ENCODE measurements around the gene LRRFIP2. TPM values are rescaled to one million over a fixed set of nuclear protein-coding genes. Genes with fewer than 3 reads are reported as not detected.

The LRRFIP2 gene
- total and polyA plus RNA-seq, 2 of the 4 experiments (the other 2 are of a cell fraction), result 20.6 to 31.0 TPM

DNA sequence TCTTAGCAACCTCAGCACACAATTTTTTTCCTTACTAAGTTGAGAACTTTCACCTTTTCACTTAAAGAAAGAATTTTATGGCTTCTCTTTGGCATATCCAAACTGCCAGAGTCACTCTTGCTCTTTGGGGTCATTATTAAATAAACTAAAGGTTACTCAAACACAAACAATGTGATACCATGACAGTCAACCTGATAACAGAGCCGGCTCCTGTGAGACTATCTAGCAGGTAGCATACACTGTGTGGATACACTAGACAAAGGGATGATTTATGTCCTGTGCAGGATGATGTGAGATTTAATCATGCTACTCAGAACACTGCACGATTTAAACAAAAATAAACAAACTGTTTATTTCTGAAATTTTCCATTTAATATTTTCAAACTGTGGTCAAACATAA, 35.6 kb downstream of the LRRFIP2 start:
- H3K4me3 ChIP-seq (ENCODE audit: insufficient read depth, low read depth, low read length), result no peak overlapping the region
- in situ Hi-C loops (cut with MboI; ENCODE audit: low sequenced_read_pairs) (no loop called here), dilution Hi-C loops (cut with HindIII; ENCODE audit: low sequenced_read_pairs, unreplicated experiment) (no loop called here), intact Hi-C loops (cut with micrococcal nuclease) (no loop called here)
- POLR2A ChIA-PET (ENCODE audit: unreplicated experiment), result interaction anchor here (0.6 kb wide), 1 partner anchor 180 kb away, joined by 3 read pairs; no protein-coding TSS in a partner anchor
- peaks cover 6% of the 10 kb centered on the region for H3K4me1 ChIP-seq (ENCODE audit: control insufficient read depth, insufficient read depth, low read length)
- H3K4ac ChIP-seq (ENCODE audit: low read depth, low read length), result no peak overlapping the region
- ATAC-seq (ENCODE audit: low read depth) (peak; percentile 50), DNase-seq (peak; percentile 11)
- no peak overlapping the region for H4K5ac ChIP-seq (ENCODE audit: low read depth, low read length)
- BruUV-seq (replicated peaks), result no TSS peak
- no peak overlapping the region for H3K56ac ChIP-seq (ENCODE audit: extremely low read depth, insufficient read depth, low read length)
- peaks cover 12% of the 10 kb centered on the region for H3K36me3 ChIP-seq (ENCODE audit: control insufficient read depth, insufficient read depth, low read length)
- H3K18ac ChIP-seq (ENCODE audit: low read depth, low read length), result no peak overlapping the region
- H3K9me3 ChIP-seq (ENCODE audit: control insufficient read depth, insufficient read depth, low read length), result no peaks in the 10 kb centered on the region
- H2AK5ac ChIP-seq (ENCODE audit: low read depth, low read length), result no peak overlapping the region
- H2BK20ac ChIP-seq (ENCODE audit: low read depth, low read length), result no peak overlapping the region
- no peak overlapping the region for H3K23ac ChIP-seq (ENCODE audit: low read depth, low read length)
- peaks cover 9% of the 10 kb centered on the region for H3K9me1 ChIP-seq (ENCODE audit: insufficient read depth, low read length)
- no peak overlapping the region for H3K14ac ChIP-seq (replicated peaks; ENCODE audit: low read depth, low read length)
- no peak overlapping the region for H2BK120ac ChIP-seq (ENCODE audit: low read depth, low read length)
- H2BK5ac ChIP-seq (ENCODE audit: low read depth, low read length, poor library complexity, severe bottlenecking), result no peak overlapping the region
- no CpG with 5 or more reads among the region's 2 CpGs for WGBS, 2 experiments (ENCODE audit: extremely low coverage in 2 of 2, insufficient read length in 1 of 2)
- no peak overlapping the region for H4K8ac ChIP-seq (ENCODE audit: low read depth in 2 of 2, low read length in 2 of 2)
- no peak overlapping the region for H3K9ac ChIP-seq (ENCODE audit: low read depth, low read length)
- no peak overlapping the region for H3K27ac ChIP-seq (ENCODE audit: insufficient read depth, low read length)
- no peak overlapping the region for H3K4me2 ChIP-seq (ENCODE audit: low read depth, low read length)
- no peak overlapping the region for H2BK15ac ChIP-seq (ENCODE audit: low read depth, low read length)
- no peaks in the 10 kb centered on the region for H3K27me3 ChIP-seq (ENCODE audit: control insufficient read depth, insufficient read depth, low read length)
- H4K20me1 ChIP-seq (ENCODE audit: insufficient read depth, low read length), result peaks cover 17% of the 10 kb centered on the region
- CTCF ChIA-PET, result no interaction called here
- H3K79me1 ChIP-seq (ENCODE audit: low read depth in 1 of 2, low read length in 2 of 2), result peaks cover 49 to 78% of the 10 kb centered on the region in 2 experiments
- H2AFZ ChIP-seq (replicated peaks; ENCODE audit: low read length, poor library complexity), result no peak overlapping the region
- no peak overlapping the region for H4K91ac ChIP-seq (ENCODE audit: insufficient read depth, low read depth, low read length)
- H2AK9ac ChIP-seq (replicated peaks; ENCODE audit: low read depth, low read length, poor library complexity), result no peak overlapping the region
- no peak for TF ChIP-seq MAZ (IDR thresholded peaks at IDR 0.05; ENCODE audit: borderline replicate concordance, low read depth, low read length)
- no peak for TF ChIP-seq POLR2A (IDR thresholded peaks at IDR 0.05; ENCODE audit: low read depth, low read length)
- no peak for TF ChIP-seq NFE2L2 (IDR thresholded peaks at IDR 0.05; ENCODE audit: low read depth, low read length)
- no peak for TF ChIP-seq USF2 (IDR thresholded peaks at IDR 0.05; ENCODE audit: low read depth, low read length)
- TF ChIP-seq SMC3 (IDR thresholded peaks at IDR 0.05; ENCODE audit: low read depth, low read length), result no peak
- TF ChIP-seq, protein P1, sequence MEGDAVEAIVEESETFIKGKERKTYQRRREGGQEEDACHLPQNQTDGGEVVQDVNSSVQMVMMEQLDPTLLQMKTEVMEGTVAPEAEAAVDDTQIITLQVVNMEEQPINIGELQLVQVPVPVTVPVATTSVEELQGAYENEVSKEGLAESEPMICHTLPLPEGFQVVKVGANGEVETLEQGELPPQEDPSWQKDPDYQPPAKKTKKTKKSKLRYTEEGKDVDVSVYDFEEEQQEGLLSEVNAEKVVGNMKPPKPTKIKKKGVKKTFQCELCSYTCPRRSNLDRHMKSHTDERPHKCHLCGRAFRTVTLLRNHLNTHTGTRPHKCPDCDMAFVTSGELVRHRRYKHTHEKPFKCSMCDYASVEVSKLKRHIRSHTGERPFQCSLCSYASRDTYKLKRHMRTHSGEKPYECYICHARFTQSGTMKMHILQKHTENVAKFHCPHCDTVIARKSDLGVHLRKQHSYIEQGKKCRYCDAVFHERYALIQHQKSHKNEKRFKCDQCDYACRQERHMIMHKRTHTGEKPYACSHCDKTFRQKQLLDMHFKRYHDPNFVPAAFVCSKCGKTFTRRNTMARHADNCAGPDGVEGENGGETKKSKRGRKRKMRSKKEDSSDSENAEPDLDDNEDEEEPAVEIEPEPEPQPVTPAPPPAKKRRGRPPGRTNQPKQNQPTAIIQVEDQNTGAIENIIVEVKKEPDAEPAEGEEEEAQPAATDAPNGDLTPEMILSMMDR (conservative IDR thresholded peaks at IDR 0.05; ENCODE audit: low read depth, low read length), result no peak
- TF ChIP-seq ELK1 (IDR thresholded peaks at IDR 0.05; ENCODE audit: borderline replicate concordance, low read depth, low read length), result no peak

Data from IMR-90 (cell line).